GM19351 (cell line): ENCODE data around the gene PCDH9.
"Not testable (repeated sequence)": the region's sequence is repeated elsewhere in the genome, so short reads cannot be mapped to it uniquely, and the experiment has no call there.

Source experiments
- ATAC-seq: cut with Tn5 transposase; IDR thresholded peaks from one replicate; pipeline ENCODE4 v1.9.1; 2021; ENCODE audit warnings: mild to moderate bottlenecking, moderate library complexity; ENCODE audit not compliant: unreplicated experiment

The PCDH9 gene

DNA sequence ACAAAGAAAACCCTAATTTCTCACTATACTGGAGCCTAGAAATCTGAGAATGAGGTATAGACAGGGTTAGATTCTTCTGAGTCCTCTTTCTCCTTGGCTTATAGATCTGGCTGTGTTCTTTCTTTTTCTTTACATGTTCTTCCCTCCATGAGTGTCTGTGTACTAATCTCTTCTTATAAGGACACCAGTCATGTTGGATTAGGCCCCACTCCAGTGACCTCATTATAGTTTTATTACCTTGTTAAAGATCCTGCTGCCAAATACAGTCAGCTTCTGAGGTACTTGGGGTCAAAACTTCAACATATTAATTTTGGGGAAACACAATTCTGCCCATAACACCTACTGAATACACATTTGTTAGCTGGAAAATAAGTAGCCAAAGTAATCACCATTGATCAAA is 302.6 kb downstream of the PCDH9 start:
- ATAC-seq: no peak

DNA sequence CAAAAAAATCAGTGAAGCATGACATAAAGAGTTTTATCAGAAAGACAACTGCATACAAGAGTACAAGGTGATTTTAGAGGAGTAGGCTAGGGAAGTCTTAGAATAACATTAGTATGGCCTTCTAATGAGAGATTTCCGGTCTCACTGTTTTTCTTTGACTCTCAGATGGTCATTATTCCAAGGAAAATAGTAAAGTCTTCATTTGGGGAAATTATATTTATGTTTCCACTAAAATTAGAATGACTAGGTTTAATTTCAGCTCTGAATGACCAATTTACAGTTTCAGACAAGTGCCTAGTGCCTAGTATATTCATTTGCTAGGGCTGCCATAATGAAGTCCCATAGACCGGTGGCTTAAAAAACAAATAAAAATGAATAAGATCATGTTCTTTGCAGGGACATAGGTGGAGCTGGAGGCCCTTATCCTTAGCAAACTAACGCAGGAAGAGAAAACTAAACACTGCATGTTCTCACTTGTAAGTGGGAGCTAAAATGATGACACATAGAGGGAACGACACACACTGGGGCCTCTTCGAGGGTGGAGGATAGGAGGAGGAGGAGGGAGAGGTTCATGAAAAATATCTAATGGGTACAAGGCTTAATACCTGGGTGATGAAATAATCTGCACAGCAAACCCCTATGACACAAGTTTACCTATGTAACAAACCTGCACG is 303.1 kb downstream of the PCDH9 start:
- ATAC-seq: no peak

DNA sequence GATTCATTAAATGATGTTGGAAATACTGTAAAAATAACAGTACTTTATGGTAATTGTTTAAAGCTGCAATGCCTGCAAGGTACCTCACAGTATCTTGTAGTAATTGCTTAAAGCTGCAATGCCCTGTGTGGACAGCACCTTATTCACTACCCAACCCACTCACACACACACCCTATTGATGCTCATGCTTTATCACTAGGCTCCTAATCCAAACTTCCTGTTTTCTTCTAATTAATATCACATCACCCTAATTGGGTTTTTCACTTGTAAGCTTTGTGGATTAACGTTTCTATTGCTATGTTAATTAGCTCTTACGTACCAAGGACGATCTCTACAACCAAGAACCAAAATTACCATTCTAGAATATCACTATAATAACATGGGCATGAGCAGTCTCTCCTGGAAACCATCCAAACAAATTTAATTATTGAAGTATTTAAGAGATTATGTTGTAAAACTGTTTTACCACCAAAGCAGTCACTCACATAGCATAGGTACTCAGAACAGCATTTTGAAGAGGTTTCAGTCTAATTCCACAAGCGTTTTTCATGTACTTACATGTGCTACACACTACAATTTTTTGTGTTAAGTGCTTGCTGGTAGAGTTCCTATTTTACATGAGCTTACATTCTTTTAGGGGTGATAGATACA is 303.8 kb downstream of the PCDH9 start:
- no peak for ATAC-seq

DNA sequence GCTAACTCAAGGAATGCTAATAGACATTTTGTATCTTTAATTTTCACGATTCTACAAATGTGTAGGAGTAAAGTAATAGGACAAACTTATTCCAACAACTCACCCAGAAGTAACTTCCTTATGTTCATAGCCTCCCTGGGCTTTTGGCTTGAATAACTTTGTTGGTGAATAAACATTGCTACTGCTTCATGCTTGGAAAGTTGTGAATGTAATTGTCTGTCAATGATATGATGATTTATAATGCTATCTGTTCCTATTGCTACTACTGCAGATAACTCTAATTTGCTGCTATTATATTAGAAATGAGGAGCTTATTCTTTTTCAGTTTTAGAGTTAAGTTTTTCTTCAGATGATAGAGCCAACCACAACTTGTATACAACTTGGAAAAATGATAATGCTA is 307.7 kb downstream of the PCDH9 start:
- no peak for ATAC-seq

DNA sequence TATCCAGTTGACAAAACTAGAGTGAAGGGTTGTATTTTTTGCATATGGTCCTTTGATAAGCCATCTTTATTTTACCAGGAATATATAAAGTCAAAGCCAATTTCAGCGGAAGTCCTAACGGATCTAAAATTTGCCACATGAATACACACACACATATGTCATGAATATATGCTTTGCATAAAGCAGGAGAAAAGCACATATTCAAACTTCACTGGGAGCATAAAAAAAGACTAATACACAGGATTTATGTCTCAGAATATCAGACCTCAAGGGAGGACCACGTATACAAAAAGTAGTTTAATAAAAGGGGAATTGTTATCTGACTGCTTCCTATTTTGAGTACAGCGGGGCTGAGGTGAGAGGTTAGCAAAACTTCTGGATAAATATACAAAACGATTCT is 308.7 kb downstream of the PCDH9 start:
- no peak for ATAC-seq

DNA sequence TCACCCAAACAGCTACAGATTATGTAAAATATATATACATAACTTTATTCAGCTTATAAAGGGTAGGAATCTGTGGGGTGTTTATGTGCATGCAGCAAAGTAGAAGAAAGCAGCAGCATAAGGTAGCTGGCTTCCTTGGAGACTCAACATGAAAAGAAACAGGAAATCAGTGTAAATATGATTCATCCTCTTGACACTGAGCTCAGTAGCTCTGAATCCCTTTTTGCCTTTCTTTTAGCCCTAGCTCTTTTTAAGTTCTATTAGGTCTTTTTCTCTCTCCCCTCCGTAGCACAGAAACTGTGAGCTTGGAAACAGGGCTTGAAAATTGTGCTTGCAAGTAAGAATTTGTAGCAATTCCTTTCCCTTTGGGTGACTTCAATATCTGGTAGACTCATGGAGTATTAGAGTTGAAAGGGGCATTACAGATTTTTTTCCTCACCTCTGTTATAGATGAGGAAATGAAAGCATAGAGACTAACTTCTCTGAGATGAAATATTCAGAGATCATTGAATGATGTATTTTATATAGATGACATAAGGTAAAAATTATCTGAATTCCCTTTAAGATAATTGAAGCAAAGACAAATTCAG is 314.4 kb downstream of the PCDH9 start:
- no peak for ATAC-seq

DNA sequence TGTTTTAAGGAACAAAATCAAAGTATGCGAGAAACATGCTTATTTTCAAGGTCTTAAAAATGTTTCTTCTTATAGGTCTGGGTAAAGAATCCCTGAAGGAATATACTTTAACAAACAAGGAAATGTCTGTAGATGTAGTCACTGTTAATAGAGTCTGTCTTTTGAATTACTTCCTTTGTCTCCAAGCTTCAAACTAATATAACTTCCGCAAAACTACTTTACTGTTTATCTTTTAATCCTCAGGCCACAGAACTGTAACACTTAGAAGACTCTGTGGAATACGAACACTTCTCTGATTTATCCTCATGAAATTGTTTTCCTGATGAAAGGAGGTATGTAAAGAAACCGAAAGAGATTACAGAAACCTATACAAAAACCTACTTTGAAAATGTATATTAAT is 316.0 kb downstream of the PCDH9 start:
- ATAC-seq: no peak

DNA sequence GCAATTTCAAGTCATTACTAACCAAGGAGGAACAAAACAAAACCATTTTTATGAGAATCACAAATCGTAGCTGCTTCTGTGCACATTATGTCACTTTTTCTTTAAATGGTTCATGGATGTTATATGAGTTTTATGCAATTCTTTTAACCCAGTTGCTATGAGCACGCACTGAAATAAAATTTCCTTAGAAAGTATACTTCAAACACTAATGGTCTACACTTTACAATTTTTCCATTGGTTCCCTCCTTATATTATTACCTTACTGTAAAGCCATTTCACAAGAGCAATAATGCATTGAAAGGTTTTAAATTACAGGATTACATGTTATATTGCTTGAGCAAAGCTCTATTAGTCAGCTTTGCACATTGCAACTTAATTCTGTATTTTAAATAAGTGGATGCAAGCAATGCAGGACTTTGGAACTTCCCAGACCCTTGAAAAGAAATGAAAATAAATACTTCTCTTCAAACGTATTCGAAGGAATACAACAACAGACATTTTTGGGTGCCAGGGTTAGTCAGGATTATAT is 318.7 kb downstream of the PCDH9 start:
- no peak for ATAC-seq

DNA sequence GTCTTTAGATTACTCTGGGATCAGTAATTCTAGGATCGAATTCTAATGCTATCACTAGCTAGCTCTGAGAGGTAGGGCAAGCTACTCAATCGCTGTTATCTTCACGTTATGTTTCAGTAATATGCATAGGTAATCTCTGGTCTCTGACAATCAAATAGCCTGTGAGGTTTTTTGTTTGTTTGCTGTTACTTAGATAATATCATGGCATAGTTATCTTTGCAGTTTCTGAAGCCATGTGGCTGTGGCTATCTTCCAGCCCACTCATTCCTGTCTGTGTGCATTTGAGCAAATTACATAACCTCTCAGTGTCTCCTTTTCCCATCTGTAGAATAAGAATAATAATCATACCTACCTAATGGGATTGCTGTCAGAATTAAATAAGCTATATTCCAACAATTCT is 330.2 kb downstream of the PCDH9 start:
- no peak for ATAC-seq

DNA sequence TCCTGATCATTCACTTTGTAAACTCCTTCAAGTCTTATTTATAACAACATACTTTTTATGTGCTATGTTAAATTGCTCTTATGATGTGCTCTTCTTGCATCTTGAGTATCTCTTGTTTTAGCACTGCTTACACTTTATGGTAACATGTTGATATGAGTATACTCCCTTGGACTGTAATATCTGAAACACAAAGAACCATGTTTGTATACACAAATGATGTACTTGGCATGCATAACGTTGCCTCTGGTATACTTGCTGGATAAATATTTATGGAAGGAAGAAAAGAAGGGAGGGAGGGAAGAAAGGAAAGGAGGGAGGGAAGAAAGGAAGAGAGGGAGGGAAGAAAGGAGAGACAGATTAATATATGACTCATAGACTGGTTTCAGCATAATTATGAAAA is 333.2 kb downstream of the PCDH9 start:
- ATAC-seq: no peak

DNA sequence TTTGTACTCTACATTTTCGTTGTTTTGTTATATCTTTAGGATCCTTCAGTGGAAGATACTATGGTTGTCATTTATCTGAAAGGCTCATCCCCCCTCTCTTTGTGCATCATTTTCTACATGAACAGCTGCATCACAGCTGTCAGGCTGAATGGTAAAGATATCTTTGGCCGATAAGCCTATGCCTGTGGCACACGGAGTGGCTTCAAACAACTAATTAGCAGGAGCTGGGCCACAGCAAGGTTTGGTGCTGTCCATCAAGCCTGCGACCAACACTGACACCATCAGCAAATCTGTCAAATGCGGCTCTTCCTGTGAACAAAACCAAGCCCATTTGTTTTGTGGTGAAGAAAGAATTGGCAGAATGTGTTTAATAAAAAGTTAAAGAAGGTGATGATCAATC is 334.4 kb downstream of the PCDH9 start:
- no peak for ATAC-seq

DNA sequence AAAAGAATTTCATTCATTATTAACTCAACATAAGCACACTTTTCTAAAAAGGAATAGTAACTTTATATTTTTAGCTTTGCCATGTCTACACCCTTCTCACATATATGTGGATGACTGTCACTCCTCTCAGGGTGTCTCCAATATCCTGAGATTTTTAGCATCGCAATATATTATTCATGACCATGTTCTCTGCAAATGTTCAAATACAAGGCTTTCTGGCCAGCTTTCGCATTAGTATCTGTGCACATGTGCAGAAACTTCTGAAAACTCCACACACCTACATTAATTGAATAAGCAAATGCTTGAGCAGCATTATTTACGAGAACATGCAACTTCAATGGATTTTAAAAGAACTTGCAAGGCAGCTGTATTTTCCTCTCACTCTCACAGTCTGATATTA is 334.8 kb downstream of the PCDH9 start:
- no peak for ATAC-seq

DNA sequence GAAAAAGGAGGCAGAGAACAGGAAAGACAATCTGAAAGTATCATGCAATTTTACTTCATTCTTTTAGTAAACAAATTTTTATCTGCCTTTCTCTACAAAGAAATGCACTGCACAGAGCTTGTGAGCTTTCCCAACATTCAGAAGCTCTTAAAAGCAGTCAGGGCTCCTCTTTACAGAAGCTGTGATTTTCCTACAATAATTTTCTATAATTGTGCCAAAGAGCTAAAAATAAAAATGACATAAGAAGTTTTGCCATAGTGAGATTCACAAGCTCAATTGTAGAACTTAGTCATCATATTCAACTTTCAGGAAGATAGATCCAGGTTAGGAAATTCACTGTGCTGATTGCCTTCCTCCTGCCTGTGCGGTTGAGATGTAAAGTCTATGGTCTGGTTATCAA is 341.4 kb downstream of the PCDH9 start:
- ATAC-seq: no peak

DNA sequence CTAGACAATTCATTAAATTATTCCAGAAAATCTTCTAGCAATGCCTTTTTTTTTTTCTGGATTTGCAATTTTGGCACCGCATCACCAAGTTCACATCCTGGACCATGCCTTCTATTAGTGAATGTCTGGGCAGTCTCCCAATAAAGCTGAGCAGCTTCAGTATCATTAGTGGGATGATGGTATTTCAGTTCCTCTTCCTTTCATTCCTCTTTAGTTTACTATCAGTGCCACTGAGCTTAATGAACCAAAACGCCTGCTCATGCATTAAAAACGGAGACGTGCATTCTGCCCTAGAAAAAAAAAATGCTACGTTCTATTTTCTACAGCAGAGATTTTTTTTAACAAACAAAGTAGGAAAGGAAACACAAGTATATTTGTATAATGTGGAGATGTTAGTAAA is 343.0 kb downstream of the PCDH9 start:
- ATAC-seq: peak; percentile 84

DNA sequence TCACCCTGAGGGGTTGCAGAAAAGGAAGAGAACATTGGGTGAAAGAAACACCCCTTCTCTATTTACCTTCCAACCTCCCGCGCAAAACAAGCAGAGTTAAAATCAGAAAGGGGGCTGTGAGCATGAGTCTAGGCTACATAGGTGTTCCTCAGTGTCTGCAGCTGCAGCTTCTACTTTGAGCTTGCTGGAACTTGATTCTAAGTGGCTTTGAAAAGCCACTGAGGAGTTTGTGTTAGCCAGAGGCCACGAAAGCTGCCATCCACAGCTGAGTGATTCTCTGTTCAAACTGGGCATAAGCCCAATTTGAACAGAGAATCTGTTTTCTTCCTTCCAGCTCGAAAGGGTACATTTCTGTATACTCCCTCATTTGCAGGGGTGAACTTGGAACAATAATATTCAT is 343.9 kb downstream of the PCDH9 start:
- no peak for ATAC-seq

DNA sequence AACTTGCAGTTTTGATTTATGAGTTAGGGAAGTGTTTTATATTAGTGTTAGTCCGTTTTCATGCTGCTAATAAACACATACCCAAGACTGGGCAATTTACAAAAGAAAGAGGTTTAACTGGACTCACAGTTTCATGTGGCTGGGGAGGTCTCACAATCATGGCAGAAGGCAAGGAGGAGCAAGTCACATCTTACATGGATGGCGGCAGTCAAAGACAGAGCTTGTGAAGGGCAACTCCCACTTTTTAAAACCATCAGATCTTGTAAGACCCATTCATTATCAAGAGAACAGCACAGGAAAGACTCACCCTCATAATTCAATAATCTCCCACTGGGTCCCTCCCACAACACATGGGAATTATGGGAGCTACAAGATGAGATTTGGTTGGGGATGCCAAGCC is 349.0 kb downstream of the PCDH9 start:
- ATAC-seq: not testable (repeated sequence)

DNA sequence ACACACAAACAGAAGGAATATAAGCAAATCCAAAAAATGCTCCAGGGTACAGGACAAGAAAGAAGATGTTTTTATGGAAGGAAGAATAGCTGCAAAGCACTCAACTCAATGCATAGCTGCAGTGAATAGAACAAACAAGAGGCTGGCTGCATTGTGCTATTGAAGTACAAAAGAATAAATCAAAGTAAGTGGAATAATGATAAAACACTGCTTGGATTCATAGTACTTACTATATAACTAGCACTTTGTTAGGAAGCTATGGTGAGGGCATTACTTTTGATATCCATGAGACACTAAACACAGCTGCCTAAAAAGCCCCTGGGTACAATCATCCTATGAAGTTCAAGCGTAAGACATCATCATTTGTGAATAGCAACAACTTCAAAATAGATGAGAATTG is 350.1 kb downstream of the PCDH9 start:
- ATAC-seq: no peak

DNA sequence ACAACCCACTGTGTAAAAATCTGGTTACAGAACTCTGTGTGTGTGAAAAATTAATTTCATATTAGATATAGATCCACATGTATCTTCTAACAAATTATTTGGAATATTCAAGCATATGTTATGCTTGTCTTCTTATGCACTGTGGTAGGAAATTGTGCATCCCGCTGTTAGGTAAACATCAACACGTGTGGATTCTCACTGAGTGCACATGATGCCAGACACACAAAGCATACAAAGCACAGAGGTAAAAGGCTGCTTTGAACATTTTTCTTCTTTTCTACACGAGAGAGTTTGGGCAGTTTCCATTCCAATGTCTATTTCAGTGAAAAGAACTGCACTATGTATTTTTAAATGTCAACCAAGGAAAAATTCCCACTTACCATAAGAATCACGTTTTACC is 354.9 kb downstream of the PCDH9 start:
- ATAC-seq: no peak

DNA sequence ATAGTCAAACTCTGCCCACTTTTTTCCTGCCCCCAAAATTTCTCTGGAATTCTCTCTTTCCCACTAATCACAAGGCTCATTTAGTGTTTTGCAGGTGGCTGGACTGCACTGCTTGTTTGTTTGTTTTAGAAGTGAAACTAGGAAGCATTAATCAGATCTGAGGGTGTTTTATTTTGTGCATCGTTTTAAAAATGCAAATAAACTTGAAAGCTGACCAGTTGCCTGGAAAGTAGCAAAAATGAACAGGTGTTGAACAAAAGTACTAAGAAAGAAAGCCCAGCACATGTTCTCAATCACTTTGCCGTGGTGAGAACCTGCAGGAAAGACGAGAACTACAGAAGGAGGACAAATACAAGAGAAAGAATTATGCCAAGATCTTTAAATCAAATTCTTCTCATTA is 365.5 kb downstream of the PCDH9 start:
- ATAC-seq: no peak

DNA sequence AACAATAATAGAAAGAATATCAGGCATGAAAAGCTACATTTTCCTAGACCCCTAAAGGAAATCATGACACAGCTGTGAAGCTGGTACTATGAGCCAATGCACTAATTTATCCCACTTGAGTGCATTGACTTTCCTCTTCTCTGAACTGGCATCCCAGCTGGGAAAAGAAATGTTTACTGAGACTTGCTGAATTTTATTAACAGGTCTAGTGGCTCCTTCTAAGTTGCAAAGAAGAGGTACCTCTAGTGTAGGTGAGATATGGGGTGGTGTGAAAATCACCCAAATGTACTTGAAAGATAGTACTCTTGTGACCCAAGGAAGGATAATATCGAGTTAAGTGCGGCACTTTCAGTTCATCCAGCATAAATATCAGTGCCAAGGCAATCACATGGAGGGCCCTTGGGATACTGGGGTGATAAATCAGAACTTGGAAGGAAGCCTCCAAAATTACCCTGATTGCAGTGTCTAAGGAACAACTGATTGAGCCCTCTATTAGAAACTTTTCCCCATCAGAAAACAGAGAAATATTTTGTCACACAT is 369.2 kb downstream of the PCDH9 start:
- no peak for ATAC-seq

DNA sequence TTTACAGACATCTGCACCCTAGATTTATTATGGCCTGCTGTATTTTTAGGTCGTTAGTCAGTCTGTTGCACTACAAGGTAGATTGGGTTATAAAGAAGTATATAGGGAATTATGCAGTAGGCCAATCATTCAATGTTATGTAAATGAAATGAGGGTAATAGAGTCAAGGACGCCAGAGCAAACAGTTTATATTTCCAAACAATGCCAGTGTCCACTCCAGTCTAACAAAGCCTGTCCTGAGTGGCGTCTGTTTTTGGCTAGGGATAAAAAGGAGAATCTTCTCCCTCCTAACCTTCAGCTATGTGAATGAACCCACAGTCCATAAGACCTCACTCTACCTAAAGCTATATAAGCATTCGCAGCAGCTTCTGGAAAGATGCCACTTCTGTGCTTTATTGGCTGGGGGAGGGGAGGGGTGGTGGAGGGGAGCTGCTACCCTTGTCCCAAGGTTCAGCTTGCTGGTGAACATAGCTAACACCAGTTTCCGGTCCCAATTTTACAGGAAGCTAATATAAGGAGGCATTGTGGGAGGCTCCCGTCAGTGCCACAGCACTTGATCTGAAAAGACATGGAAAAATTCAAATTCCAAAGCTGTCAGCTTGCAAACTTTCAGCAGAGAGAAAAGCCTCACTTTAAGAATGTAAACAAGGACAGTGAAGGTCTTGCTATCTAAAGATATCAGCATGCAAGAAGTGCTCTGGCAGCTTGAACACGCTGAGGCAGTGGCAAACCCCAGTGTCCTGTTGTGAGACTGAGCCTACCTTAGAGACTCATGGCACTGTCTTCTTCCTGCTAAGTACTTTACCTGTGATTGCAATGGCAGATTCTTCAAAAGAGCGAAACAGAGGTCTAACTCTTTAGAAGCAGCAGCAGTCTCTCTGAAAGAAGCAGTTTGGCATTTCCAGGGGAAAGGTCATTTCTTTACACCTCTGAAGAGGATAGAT is 369.9 kb downstream of the PCDH9 start:
- no peak for ATAC-seq
